SU-DHL-6 (cell line): Measurements from ENCODE around the gene SUCO.

Experiments
- EZH2phosphoT487 ChIP-seq: fragments of 200-600 bp; sonication (generic), shearing (Covaris generic); conservative IDR thresholded peaks from 2 replicates; pipeline ENCODE4 v1.6.1; 2018; ENCODE audit warnings: mild to moderate bottlenecking, antibody characterized with exemption, low read length, moderate library complexity, mixed read lengths
- TF ChIP-seq, protein P1 (sequence below): fragments of 200-600 bp; sonication (generic); IDR thresholded peaks from one replicate; pipeline ENCODE4 v1.5.1; 2017; ENCODE audit warnings: antibody characterized with exemption, mild to moderate bottlenecking, low read length, moderate library complexity; ENCODE audit not compliant: insufficient read depth, poor library complexity, severe bottlenecking

- TF ChIP-seq, protein P1, sequence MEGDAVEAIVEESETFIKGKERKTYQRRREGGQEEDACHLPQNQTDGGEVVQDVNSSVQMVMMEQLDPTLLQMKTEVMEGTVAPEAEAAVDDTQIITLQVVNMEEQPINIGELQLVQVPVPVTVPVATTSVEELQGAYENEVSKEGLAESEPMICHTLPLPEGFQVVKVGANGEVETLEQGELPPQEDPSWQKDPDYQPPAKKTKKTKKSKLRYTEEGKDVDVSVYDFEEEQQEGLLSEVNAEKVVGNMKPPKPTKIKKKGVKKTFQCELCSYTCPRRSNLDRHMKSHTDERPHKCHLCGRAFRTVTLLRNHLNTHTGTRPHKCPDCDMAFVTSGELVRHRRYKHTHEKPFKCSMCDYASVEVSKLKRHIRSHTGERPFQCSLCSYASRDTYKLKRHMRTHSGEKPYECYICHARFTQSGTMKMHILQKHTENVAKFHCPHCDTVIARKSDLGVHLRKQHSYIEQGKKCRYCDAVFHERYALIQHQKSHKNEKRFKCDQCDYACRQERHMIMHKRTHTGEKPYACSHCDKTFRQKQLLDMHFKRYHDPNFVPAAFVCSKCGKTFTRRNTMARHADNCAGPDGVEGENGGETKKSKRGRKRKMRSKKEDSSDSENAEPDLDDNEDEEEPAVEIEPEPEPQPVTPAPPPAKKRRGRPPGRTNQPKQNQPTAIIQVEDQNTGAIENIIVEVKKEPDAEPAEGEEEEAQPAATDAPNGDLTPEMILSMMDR: no peak
- TF ChIP-seq EZH2phosphoT487: no peak
Observed at GRCh38 chr1:172566196-172566997, 33.4 kb downstream of the SUCO start.
